ENCODE results near the gene MRPL41.
A peak's percentile ranks its signal among the peaks of the same experiment; 100 is the strongest.
"Not testable (repeated sequence)": the region's sequence is repeated elsewhere in the genome, so short reads cannot be mapped to it uniquely, and the experiment has no call there.

The MRPL41 gene

DNA sequence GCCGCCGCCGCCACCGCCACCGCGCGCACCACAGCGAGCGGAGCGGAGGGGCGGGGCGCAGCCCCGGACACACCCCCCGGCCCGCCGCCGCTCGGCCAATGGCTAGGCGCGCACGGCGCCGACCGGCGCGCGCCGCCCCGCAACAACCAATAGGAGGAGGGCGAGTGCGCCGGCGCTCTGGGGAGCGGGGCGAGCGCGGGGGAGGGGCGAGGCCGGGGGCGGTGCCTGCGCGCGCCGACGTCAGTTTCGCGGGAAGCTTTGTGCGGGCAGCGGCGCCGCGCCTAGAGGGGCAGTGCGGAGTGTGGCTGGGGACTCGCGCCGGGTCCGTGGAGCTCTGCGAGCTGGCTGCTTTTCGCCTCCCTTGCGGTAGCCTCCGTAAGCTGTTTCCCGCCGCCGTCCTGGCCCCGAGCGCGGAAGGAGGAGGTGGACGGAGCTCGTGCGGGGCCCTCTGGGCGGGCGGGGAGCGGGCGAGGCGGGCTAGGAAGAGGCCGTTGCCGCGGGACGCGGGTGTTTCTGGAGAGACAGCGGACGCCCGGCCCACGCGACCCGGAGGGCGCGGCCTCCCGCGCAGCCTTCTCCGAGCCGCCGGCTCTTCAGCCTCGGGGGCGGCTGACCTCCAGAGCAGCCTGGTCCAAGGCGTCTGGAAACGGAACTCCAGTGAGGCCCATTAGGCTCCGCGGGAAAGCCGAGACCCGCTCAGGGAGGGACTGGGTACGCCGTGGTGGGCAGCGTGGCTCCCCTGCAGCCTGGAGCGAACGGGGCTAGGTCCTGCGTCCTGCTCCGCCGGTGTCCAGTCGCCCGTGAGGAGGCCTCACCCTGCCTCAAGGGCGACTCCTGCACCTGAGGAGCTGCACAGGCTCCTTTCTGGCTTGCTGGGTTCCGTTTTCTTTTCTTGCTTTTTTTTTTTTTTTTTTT is 39.0 kb downstream of the MRPL41 start, which contains the start of gene ZMYND19:
Gene ZMYND19 (minus strand): TSS at position 44 of the 915 bp plus-strand sequence. CDS start 249 bp downstream, outside the sequence.
- no peak within 1 kb of the TSS for H3K27ac ChIP-seq (ENCODE audit: low read depth, low read length)

DNA sequence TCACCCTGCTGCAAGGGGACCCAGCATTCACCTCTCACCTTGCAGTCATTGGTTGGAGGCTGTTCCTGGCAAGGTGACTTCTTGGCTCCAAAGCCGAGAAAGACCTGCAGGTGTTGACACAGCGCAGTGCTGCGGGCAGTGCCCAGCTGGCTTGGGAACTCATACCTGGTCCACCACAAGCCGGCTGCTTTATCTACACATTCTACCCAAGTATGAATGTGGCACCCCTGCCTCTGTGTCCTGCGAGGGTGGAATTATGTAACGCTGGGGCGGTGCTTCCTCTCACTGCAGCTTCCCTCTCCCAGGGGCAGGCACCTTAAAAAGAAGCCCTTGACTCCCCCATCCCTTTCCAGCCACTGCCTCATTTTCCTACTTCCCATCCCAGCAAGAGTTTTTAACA is 41.1 kb downstream of the MRPL41 start:
- Histone ChIP-seq H4K5ac (ENCODE audit: low read length) (no peak overlapping the region), H3K27me3 (ENCODE audit: insufficient read depth, low read length, poor library complexity) (no peaks in the 10 kb centered on the region), H3K36me3 (ENCODE audit: control insufficient read depth, insufficient read depth, low read length) (peaks cover 7% of the 10 kb centered on the region), H3K79me1 (ENCODE audit: low read length) (peaks cover 17% of the 10 kb centered on the region), H3K9ac (ENCODE audit: low read length) (no peak overlapping the region), H3K4ac (ENCODE audit: low read depth, low read length) (no peak overlapping the region), H4K8ac (ENCODE audit: low read depth, low read length) (no peak overlapping the region), H3K4me1 (ENCODE audit: control insufficient read depth, low read depth, low read length) (no peaks in the 10 kb centered on the region), H3K79me2 (ENCODE audit: control insufficient read depth, insufficient read depth, low read length) (peaks cover 12% of the 10 kb centered on the region), H3K23ac (ENCODE audit: low read length) (no peak overlapping the region), H2BK15ac (replicated peaks; ENCODE audit: low read depth) (no peak overlapping the region), H3K27ac (ENCODE audit: low read depth, low read length) (no peak overlapping the region), H2BK120ac (ENCODE audit: low read depth, low read length) (no peak overlapping the region), H3K4me2 (ENCODE audit: low read length) (no peak overlapping the region), H3K18ac (ENCODE audit: low read length) (no peak overlapping the region), H2BK5ac (ENCODE audit: low read length) (no peak overlapping the region), H3K56ac (ENCODE audit: low read length) (no peak overlapping the region), H3K4me3 (ENCODE audit: low read length) (no peak overlapping the region), H2AK5ac (ENCODE audit: low read length) (no peak overlapping the region)
- WGBS (ENCODE audit: extremely low coverage, insufficient coverage, low lambda C conversion rate) = no CpG with 5 or more reads among the region's 7 CpGs
- DNase-seq = no peak

More for the DNA sequence above, 39.0 kb downstream of the MRPL41 start, which contains the start of gene ZMYND19:
- H3K18ac ChIP-seq (ENCODE audit: low read length) = peak within 1 kb of the TSS; percentile 11
- H3K23ac ChIP-seq (ENCODE audit: low read length) = no peak within 1 kb of the TSS
- H3K4me2 ChIP-seq (ENCODE audit: low read length) = peak within 1 kb of the TSS; percentile 92
- no peak within 1 kb of the TSS for H2BK15ac ChIP-seq (replicated peaks; ENCODE audit: low read depth)
- H3K9ac ChIP-seq (ENCODE audit: low read length) = peak within 1 kb of the TSS; percentile 92
- no peak within 1 kb of the TSS for H2BK120ac ChIP-seq (ENCODE audit: low read depth, low read length)
- peak within 1 kb of the TSS; percentile 8 for H3K4ac ChIP-seq (ENCODE audit: low read depth, low read length)
- no peak within 1 kb of the TSS for H4K8ac ChIP-seq (ENCODE audit: low read depth, low read length)
- peak within 1 kb of the TSS; percentile 77 for H3K4me3 ChIP-seq (ENCODE audit: low read length)
- H2BK5ac ChIP-seq (ENCODE audit: low read length) = no peak within 1 kb of the TSS
- no peaks in the 10 kb centered on the region for H3K27me3 ChIP-seq (ENCODE audit: insufficient read depth, low read length, poor library complexity)
- no peak within 1 kb of the TSS for H2AK5ac ChIP-seq (ENCODE audit: low read length)
- peak; percentile 91 for DNase-seq
- no CpG with 5 or more reads among the region's 113 CpGs for WGBS (ENCODE audit: extremely low coverage, insufficient coverage, low lambda C conversion rate)
- no peaks in the 10 kb centered on the region for H3K4me1 ChIP-seq (ENCODE audit: control insufficient read depth, low read depth, low read length)
- peak within 1 kb of the TSS; percentile 94 for H3K56ac ChIP-seq (ENCODE audit: low read length)
- no peak within 1 kb of the TSS for H4K5ac ChIP-seq (ENCODE audit: low read length)
- peaks cover 12% of the 10 kb centered on the region for H3K79me2 ChIP-seq (ENCODE audit: control insufficient read depth, insufficient read depth, low read length)
- H3K36me3 ChIP-seq (ENCODE audit: control insufficient read depth, insufficient read depth, low read length) = peaks cover 11% of the 10 kb centered on the region
- peaks cover 17% of the 10 kb centered on the region for H3K79me1 ChIP-seq (ENCODE audit: low read length)

- no peak overlapping the region for H3K23ac ChIP-seq (ENCODE audit: low read length)
- no peak overlapping the region for H4K8ac ChIP-seq (ENCODE audit: low read depth, low read length)
- H3K79me2 ChIP-seq (ENCODE audit: control insufficient read depth, insufficient read depth, low read length) = peaks cover 12% of the 10 kb centered on the region
- H2BK5ac ChIP-seq (ENCODE audit: low read length) = no peak overlapping the region
- H4K5ac ChIP-seq (ENCODE audit: low read length) = no peak overlapping the region
- no peak overlapping the region for H3K18ac ChIP-seq (ENCODE audit: low read length)
- peaks cover 5% of the 10 kb centered on the region for H3K36me3 ChIP-seq (ENCODE audit: control insufficient read depth, insufficient read depth, low read length)
- no peaks in the 10 kb centered on the region for H3K4me1 ChIP-seq (ENCODE audit: control insufficient read depth, low read depth, low read length)
- no peak overlapping the region for H2AK5ac ChIP-seq (ENCODE audit: low read length)
- H3K27me3 ChIP-seq (ENCODE audit: insufficient read depth, low read length, poor library complexity) = no peaks in the 10 kb centered on the region
- H3K56ac ChIP-seq (ENCODE audit: low read length) = no peak overlapping the region
- H2BK15ac ChIP-seq (replicated peaks; ENCODE audit: low read depth) = no peak overlapping the region
- peaks cover 15% of the 10 kb centered on the region for H3K79me1 ChIP-seq (ENCODE audit: low read length)
- H3K9ac ChIP-seq (ENCODE audit: low read length) = no peak overlapping the region
- WGBS (ENCODE audit: extremely low coverage, insufficient coverage, low lambda C conversion rate) = no CpG with 5 or more reads among the region's 12 CpGs
- H3K4me3 ChIP-seq (ENCODE audit: low read length) = no peak overlapping the region
- no peak overlapping the region for H3K27ac ChIP-seq (ENCODE audit: low read depth, low read length)
- H3K4me2 ChIP-seq (ENCODE audit: low read length) = no peak overlapping the region
- H3K4ac ChIP-seq (ENCODE audit: low read depth, low read length) = no peak overlapping the region
- DNase-seq = no peak
- H2BK120ac ChIP-seq (ENCODE audit: low read depth, low read length) = no peak overlapping the region
Observed at GRCh38 chr9:137593176-137593575, 41.5 kb downstream of the MRPL41 start.

GRCh38 chr9:137596577-137596976 is 44.9 kb downstream of the MRPL41 start:
- not testable (repeated sequence) for H4K8ac ChIP-seq (ENCODE audit: low read depth, low read length); H3K36me3 ChIP-seq (ENCODE audit: control insufficient read depth, insufficient read depth, low read length); H3K23ac ChIP-seq (ENCODE audit: low read length); H3K79me1 ChIP-seq (ENCODE audit: low read length); H3K27ac ChIP-seq (ENCODE audit: low read depth, low read length); H2BK5ac ChIP-seq (ENCODE audit: low read length); H3K4ac ChIP-seq (ENCODE audit: low read depth, low read length); H3K4me1 ChIP-seq (ENCODE audit: control insufficient read depth, low read depth, low read length); H3K9ac ChIP-seq (ENCODE audit: low read length); H3K56ac ChIP-seq (ENCODE audit: low read length); H3K4me3 ChIP-seq (ENCODE audit: low read length); H3K79me2 ChIP-seq (ENCODE audit: control insufficient read depth, insufficient read depth, low read length); H3K27me3 ChIP-seq (ENCODE audit: insufficient read depth, low read length, poor library complexity); H2BK15ac ChIP-seq (replicated peaks; ENCODE audit: low read depth); H3K18ac ChIP-seq (ENCODE audit: low read length); DNase-seq; H2BK120ac ChIP-seq (ENCODE audit: low read depth, low read length); H3K4me2 ChIP-seq (ENCODE audit: low read length); H4K5ac ChIP-seq (ENCODE audit: low read length); H2AK5ac ChIP-seq (ENCODE audit: low read length)
- no CpG with 5 or more reads among the region's 7 CpGs for WGBS (ENCODE audit: extremely low coverage, insufficient coverage, low lambda C conversion rate)

DNA sequence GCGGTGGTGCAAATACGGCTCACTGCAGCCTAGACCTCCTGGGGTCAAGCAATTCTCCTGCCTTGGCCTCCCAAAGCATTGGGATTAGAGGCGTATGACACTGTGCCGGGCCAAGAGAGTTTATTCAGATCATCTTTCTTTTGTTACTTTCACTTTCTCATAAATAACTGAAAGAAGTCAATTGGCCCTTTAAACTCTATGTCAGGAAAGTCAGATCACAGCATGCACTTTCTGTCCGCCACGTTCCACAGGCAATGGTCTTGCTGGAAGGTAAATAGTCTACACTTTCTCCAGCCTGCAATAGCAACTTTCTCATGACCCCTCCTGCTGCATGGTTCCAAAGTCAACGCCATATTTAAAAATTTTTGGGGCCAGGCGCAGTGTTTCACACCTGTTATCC is 47.3 kb downstream of the MRPL41 start:
- Histone ChIP-seq H3K9ac (ENCODE audit: low read length) (no peak overlapping the region), H3K18ac (ENCODE audit: low read length) (no peak overlapping the region), H3K79me2 (ENCODE audit: control insufficient read depth, insufficient read depth, low read length) (no peaks in the 10 kb centered on the region), H2BK5ac (ENCODE audit: low read length) (no peak overlapping the region), H3K4me1 (ENCODE audit: control insufficient read depth, low read depth, low read length) (no peaks in the 10 kb centered on the region), H2BK15ac (replicated peaks; ENCODE audit: low read depth) (no peak overlapping the region), H3K4ac (ENCODE audit: low read depth, low read length) (no peak overlapping the region), H4K8ac (ENCODE audit: low read depth, low read length) (no peak overlapping the region), H2BK120ac (ENCODE audit: low read depth, low read length) (no peak overlapping the region), H3K23ac (ENCODE audit: low read length) (no peak overlapping the region), H3K79me1 (ENCODE audit: low read length) (no peaks in the 10 kb centered on the region), H3K27me3 (ENCODE audit: insufficient read depth, low read length, poor library complexity) (no peaks in the 10 kb centered on the region), H3K36me3 (ENCODE audit: control insufficient read depth, insufficient read depth, low read length) (no peaks in the 10 kb centered on the region), H3K4me2 (ENCODE audit: low read length) (no peak overlapping the region), H3K56ac (ENCODE audit: low read length) (no peak overlapping the region), H2AK5ac (ENCODE audit: low read length) (no peak overlapping the region), H3K4me3 (ENCODE audit: low read length) (no peak overlapping the region), H4K5ac (ENCODE audit: low read length) (no peak overlapping the region), H3K27ac (ENCODE audit: low read depth, low read length) (no peak overlapping the region)
- no CpG with 5 or more reads among the region's 8 CpGs for WGBS (ENCODE audit: extremely low coverage, insufficient coverage, low lambda C conversion rate)
- DNase-seq = no peak
